ENCODE measurements around the gene NHSL1. TPM values are rescaled to one million over a fixed set of nuclear protein-coding genes. Genes with fewer than 3 reads are reported as not detected.

The NHSL1 gene
- total and polyA plus RNA-seq, 2 donors (not counting 3 experiments of a cell fraction or from before 2014, with no cell fraction given): 24.8 to 55.0 TPM

DNA sequence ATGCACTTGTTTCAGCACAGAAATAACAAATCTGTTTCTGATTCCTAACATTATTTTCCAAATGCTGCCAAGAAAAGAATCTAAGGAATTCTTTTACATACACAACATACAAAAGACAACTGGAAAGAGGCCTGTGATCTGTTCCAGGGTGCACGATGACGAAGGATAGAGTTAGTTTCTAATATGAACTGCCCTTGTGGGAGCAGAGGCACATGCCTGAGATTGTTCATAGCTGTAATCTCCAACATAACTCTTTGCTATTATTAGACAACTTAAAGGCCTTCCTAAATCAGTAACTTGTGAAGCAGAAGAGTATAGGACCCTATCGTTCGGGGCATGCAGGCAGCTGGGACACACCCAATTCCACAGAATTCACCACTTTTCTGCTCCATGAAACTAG is 41.2 kb upstream of the NHSL1 start:
- H3K9me3 ChIP-seq (replicated peaks; ENCODE audit: control insufficient read depth, insufficient read depth, low read length): no peaks in the 10 kb centered on the region
- dilution Hi-C loops (cut with MboI; ENCODE audit: extremely low pct_ligation_motif_present, low sequenced_read_pairs): no loop called here
- no peak overlapping the region for H3K9ac ChIP-seq (replicated peaks; ENCODE audit: extremely low read depth, insufficient read depth, low read length)

More for the DNA sequence above, 41.2 kb upstream of the NHSL1 start:
- Histone ChIP-seq H3K27ac (ENCODE audit: insufficient read depth, low read depth, low read length) (no peak overlapping the region), H2AFZ (ENCODE audit: low read depth, low read length) (no peak overlapping the region), H3K27me3 (ENCODE audit: control insufficient read depth in 2 of 2, insufficient read depth in 2 of 2, low read length in 2 of 2) (no peaks in the 10 kb centered on the region), H4K20me1 (replicated peaks; ENCODE audit: control insufficient read depth, extremely low read depth, insufficient read depth, low read length) (no peaks in the 10 kb centered on the region), H3K4me1 (ENCODE audit: control insufficient read depth, extremely low read depth, insufficient read depth, low read length) (peaks cover 43% of the 10 kb centered on the region), H3K4me2 (ENCODE audit: insufficient read depth, low read length) (no peak overlapping the region), H3K9me1 (replicated peaks; ENCODE audit: control insufficient read depth, extremely low read depth, insufficient read depth, low read length) (no peaks in the 10 kb centered on the region), H3K79me2 (ENCODE audit: control insufficient read depth, insufficient read depth, low read length) (peaks cover 94% of the 10 kb centered on the region), H3K4me3 (replicated peaks in 1 of 3; ENCODE audit: insufficient read depth in 1 of 3, low read depth in 1 of 3, low read length in 3 of 3) (no peak overlapping the region), H3K36me3 (ENCODE audit: control insufficient read depth in 2 of 2, extremely low read depth in 1 of 2, insufficient read depth in 2 of 2, low read length in 2 of 2) (peaks cover 0 to 2% of the 10 kb centered on the region in 2 experiments)
- intact Hi-C loops (cut with micrococcal nuclease): no loop called here
- DNase-seq (ENCODE audit: low read depth, low spot score) (no peak), FAIRE-seq (no peak)
- TF ChIP-seq MYC (IDR thresholded peaks at IDR 0.05; ENCODE audit: low read depth, low read length): no peak
- TF ChIP-seq, protein P1, sequence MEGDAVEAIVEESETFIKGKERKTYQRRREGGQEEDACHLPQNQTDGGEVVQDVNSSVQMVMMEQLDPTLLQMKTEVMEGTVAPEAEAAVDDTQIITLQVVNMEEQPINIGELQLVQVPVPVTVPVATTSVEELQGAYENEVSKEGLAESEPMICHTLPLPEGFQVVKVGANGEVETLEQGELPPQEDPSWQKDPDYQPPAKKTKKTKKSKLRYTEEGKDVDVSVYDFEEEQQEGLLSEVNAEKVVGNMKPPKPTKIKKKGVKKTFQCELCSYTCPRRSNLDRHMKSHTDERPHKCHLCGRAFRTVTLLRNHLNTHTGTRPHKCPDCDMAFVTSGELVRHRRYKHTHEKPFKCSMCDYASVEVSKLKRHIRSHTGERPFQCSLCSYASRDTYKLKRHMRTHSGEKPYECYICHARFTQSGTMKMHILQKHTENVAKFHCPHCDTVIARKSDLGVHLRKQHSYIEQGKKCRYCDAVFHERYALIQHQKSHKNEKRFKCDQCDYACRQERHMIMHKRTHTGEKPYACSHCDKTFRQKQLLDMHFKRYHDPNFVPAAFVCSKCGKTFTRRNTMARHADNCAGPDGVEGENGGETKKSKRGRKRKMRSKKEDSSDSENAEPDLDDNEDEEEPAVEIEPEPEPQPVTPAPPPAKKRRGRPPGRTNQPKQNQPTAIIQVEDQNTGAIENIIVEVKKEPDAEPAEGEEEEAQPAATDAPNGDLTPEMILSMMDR (IDR thresholded peaks at IDR 0.05; ENCODE audit: extremely low read depth in 1 of 2, insufficient read depth in 1 of 2, low read depth in 1 of 2, low read length in 2 of 2): no peak
- no peak for TF ChIP-seq EZH2 (IDR thresholded peaks at IDR 0.05; ENCODE audit: borderline replicate concordance, low read depth, low read length, severe bottlenecking)
- TF ChIP-seq POLR2AphosphoS5 (IDR thresholded peaks at IDR 0.05; ENCODE audit: insufficient read depth, low read depth, low read length): no peak
- TF ChIP-seq, protein P2, sequence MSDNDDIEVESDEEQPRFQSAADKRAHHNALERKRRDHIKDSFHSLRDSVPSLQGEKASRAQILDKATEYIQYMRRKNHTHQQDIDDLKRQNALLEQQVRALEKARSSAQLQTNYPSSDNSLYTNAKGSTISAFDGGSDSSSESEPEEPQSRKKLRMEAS (IDR thresholded peaks at IDR 0.05; ENCODE audit: insufficient read depth, insufficient read length): no peak
- no peak for TF ChIP-seq JUN (IDR thresholded peaks at IDR 0.05; ENCODE audit: borderline replicate concordance, insufficient read depth, insufficient read length, low read depth)
- TF ChIP-seq GATA2 (IDR thresholded peaks at IDR 0.05; ENCODE audit: insufficient read depth, insufficient read length, low read depth, low read length): no peak
- no peak for TF ChIP-seq POLR2A (IDR thresholded peaks at IDR 0.05; ENCODE audit: low read depth, low read length)
- TF ChIP-seq FOS (IDR thresholded peaks at IDR 0.05; ENCODE audit: borderline replicate concordance, insufficient read depth, low read length): no peak
- ChIA-PET CTCF (interaction anchor here (1.8 kb wide), 1 partner anchor 17 kb away, joined by 8 read pairs; no protein-coding TSS in a partner anchor), POLR2A (no interaction called here)
- no TSS peak for BruUV-seq (replicated peaks)

All from endothelial cell of umbilical vein (primary cell).